Measurements from ENCODE around the gene GHITM. TPM values are rescaled to one million over a fixed set of nuclear protein-coding genes. Genes with fewer than 3 reads are reported as not detected.

Gene GHITM
- total and polyA plus RNA-seq, 2 of the 13 experiments (the other 11 are each of a cell fraction or from before 2014, with no cell fraction given) = 163 to 212 TPM

DNA sequence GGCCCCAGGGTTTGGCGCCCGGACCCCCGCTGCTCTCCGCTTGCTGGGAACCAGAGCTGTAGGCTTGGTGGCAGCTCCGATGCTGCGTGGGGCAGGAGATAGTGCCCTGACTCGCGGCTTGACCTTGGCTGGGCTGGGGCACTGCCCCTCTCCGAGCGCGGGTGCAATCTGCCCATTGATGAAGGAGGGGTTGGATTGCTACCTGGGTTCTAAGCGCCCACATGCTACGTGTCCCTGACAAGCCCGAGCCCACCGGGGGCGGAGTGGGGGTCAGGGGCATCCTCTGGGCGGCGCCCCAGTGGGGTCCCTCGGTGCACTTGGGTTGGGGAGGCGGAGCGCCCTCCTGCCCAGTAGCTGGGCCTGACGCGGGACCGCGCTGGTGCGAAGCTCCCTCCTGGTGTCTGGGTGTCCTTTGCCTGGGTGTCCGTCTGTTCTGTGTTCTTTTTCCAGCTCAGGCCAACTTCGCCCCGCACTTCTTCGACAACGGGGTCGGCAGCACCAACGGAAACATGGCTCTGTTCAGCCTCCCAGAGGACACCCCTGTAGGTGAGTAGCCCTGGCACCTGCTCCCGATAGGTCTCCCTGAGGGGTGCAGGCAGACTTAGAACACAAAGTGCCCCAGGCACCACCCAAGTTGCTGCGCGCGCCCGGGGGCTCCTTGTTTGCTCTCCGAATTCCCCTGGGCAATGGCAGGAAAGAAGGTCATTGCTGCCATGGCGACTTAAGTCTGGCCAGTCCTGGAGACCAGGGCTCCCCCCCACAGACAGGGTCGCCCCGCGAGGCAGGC, 55.9 kb downstream of the GHITM start:
- Histone ChIP-seq H2AFZ (ENCODE audit: low read length) (no peak overlapping the region), H3K9ac (ENCODE audit: insufficient read depth, low read depth, low read length) (no peak overlapping the region), H3K4me2 (ENCODE audit: low read depth, low read length) (no peak overlapping the region), H3K9me3 (ENCODE audit: low read length) (no peaks in the 10 kb centered on the region), H3K4me1 (ENCODE audit: insufficient read depth, low read length) (no peaks in the 10 kb centered on the region), H3K79me2 (ENCODE audit: insufficient read depth, low read length) (no peaks in the 10 kb centered on the region), H3K27ac (ENCODE audit: extremely low read length, insufficient read depth, low read length) (no peak overlapping the region), H4K20me1 (ENCODE audit: insufficient read depth, low read length) (no peaks in the 10 kb centered on the region), H3K4me3 (replicated peaks in 1 of 3; ENCODE audit: insufficient read depth in 1 of 3, low read depth in 2 of 3, low read length in 3 of 3) (no peak overlapping the region), H3K27me3 (ENCODE audit: control insufficient read depth in 1 of 2, insufficient read depth in 2 of 2, low read length in 2 of 2) (peaks cover 9 to 63% of the 10 kb centered on the region in 2 experiments), H3K36me3 (replicated peaks in 1 of 2; ENCODE audit: control insufficient read depth in 1 of 2, insufficient read depth in 2 of 2, low read length in 2 of 2) (no peaks in the 10 kb centered on the region)
- ChIA-PET CTCF (ENCODE audit: low intra/inter-chr PET ratio, low total read pairs) (no interaction called here), POLR2A (no interaction called here)
- DNase-seq (ENCODE audit: low spot score) = no peak
- no peak for ATAC-seq
- intact Hi-C loops (cut with micrococcal nuclease; ENCODE audit: unreplicated experiment) (no loop called here), in situ Hi-C loops (cut with HindIII; ENCODE audit: extremely low pct_ligation_motif_present, low pct_unique_long_range_greater_than_20kb) (no loop called here)
- no peak for FAIRE-seq
- TF ChIP-seq CC2D1A (CRISPR knock-in tag; IDR thresholded peaks at IDR 0.05) (no peak), SP1 (IDR thresholded peaks at IDR 0.05) (no peak), SP1 (CRISPR knock-in tag; IDR thresholded peaks at IDR 0.05) (no peak), ZNF124 (CRISPR knock-in tag; IDR thresholded peaks at IDR 0.05) (no peak), ZNF746 (CRISPR knock-in tag; IDR thresholded peaks at IDR 0.05) (no peak), SNAI1 (CRISPR knock-in tag; IDR thresholded peaks at IDR 0.05; ENCODE audit: borderline replicate concordance) (no peak), PHB2 (IDR thresholded peaks at IDR 0.05; ENCODE audit: partially characterized antibody) (no peak), MTF2 (CRISPR knock-in tag; IDR thresholded peaks at IDR 0.05; ENCODE audit: borderline replicate concordance) (no peak), PCBP2 (optimal IDR thresholded peaks at IDR 0.05; ENCODE audit: low read depth, low read length, poor library complexity, severe bottlenecking) (no peak), HOXA3 (CRISPR knock-in tag; IDR thresholded peaks at IDR 0.05) (no peak), SALL2 (CRISPR knock-in tag; IDR thresholded peaks at IDR 0.05) (no peak), ZNF264 (CRISPR knock-in tag; IDR thresholded peaks at IDR 0.05) (no peak), BRD4 (CRISPR knock-in tag; IDR thresholded peaks at IDR 0.05) (no peak), ZNF205 (CRISPR knock-in tag; IDR thresholded peaks at IDR 0.05) (no peak), SNAPC2 (CRISPR knock-in tag; IDR thresholded peaks at IDR 0.05) (no peak), NR2F6 (IDR thresholded peaks at IDR 0.05) (no peak), NR2F6 (CRISPR knock-in tag; IDR thresholded peaks at IDR 0.05) (no peak), JUN (CRISPR knock-in tag; IDR thresholded peaks at IDR 0.05) (no peak)
- WGBS (ENCODE audit: low lambda C conversion rate) = 19% methylated on average over 10 of the region's 43 CpGs
- BruUV-seq (replicated peaks) = no TSS peak

All from HepG2 (cell line).